NK-92 (cell line): ENCODE data around the gene MAPKAP1.

Source experiments
- DNase-seq: peaks from one replicate; lab custom pipeline; 2025; ENCODE audit not compliant: unreplicated experiment; lab: John Stamatoyannopoulos, UW

The MAPKAP1 gene

DNA sequence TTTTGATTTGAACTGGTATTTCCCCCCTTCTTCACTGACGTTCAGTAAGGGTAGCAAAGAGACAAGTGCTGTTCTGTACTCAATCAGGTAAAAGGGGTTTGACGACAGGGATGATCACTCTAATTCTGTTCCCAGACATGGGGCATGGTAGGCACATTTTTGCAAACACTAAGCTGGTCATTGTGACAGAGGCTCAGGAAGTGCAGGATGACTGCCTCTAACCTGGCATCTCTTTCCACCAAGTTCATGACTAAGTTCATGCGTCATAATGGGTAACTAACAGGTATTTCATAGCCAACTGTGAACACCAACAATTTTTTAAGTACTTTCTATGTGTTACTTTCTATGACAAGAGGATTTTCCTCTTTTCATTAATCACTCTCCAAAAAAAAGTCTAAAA is 166.5 kb downstream of the MAPKAP1 start:
- no peak for DNase-seq

DNA sequence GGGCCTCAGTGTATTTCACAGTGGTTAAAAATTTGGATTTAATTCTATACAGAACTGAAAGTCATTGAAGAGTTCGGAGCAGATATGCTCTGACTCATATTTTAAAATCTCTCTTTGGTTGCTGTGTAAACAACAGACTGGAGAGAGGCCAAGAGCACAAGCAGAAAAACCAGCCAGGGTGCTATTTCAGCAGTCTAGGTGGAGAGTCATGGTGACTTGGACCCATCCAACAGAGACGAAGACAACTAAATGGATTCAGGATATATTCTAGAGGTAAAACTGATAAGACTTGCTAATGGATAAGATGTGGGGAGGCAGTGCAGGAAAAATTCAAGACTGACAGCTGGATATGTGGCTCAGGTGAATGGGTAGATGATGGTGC is 168.9 kb downstream of the MAPKAP1 start:
- DNase-seq = no peak

DNA sequence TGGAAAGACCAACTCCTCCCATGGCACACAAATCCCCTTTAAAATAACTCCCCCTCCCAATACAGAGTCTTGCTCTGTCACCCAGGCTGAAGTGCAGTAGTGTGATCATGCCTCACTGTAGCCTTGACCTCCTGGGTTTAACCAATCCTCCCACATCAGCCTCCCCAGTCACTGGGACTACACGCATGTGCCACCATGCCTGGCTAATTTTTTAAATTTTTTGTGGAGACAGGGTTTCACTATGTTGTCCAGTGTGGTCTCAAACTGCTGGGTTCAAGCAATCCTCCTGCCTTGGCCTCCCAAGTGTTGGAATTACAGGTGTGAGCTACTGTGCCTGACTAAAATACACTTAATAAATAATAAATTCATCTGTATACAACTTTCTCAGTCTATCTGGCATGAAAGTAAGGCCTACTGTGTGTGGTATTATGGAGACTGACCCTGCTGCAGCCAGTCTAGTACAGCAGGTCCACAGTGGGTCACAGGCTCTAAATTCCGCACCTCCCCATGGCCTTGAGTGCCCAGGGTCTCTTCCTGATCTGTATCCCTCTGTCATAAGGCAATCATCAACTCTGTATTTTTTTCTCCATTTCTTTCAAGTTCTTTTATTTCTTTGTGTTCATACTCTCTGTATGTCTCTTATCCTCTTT is 169.4 kb downstream of the MAPKAP1 start:
- DNase-seq = no peak

DNA sequence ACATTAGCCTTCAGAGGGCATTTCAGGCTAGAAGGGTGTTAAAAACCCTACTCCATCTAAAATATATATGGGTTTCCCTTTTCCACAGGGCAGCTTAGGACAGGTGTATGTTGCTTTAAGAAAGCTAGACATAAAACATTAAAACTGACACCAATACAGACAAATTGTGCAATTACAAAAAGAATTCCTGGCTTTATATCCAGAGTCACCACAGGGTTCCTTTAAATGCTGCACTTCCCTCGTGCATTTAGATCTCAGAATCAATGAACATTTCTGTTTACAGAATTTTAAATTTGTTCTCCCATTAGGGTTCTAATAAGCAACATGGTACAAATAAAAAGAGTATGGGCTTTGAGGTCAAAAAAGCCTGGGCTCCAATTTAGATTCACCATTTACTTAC is 170.2 kb downstream of the MAPKAP1 start:
- DNase-seq = no peak

DNA sequence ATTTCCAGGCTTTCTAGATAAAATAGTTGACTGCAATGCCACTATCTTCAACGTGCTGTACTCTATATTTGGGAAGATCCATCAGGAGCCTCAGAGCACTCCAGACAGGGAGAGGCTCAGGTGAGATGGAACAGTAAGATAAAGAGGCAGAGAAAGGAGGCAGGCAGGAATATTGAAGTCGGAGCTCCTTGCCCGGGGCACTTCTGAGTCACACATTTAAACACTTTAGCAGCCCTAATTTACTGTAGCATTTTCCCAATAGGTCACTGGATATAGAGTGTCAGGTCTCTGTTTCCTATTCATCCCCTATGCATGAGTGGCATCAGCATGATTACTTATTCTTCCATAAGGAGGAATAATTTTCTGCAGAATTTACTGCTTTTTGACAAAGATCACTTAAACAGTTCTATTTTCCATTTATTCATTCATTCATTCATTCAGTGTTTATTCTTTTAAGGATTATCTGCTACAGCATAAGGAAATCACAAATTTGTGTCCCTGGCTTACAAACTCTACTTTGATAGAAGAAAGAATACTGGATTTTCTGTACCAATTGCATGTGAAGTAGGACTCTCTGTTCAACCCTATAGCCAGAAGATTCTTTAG is 170.7 kb downstream of the MAPKAP1 start:
- DNase-seq = no peak

DNA sequence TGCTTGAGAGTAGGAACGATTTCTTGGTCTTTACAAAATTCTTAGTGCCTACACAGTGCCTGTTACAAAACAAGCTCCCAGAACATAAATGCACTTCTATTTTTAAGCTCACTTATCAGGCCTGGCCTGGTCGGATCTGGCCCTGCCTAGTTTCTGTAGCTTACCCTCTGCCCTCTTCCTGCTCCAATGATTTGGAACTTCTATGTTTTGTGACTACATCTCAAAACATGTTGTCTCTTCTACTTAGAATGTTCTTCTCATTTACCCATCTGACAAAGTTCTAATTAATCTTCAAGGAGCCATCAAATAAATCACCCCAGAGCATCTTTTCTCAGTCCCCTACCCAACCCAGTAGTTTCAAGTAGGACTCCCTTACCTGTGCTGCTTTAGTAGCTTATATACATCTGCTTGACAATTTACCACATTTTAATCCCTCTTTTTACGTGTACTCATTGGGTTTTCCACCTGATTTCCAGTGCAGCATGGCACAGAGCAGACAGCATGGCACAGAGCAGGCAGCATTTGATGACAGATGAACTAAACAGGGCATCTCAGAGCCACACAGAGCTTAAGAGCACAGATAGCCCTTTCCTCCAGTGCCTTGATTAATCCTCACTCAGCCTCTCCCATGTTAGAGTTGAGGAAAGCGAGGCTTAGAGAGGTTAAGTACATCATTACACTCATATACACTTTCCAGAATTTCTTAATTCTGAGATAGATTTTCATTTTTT is 171.9 kb downstream of the MAPKAP1 start:
- no peak for DNase-seq

DNA sequence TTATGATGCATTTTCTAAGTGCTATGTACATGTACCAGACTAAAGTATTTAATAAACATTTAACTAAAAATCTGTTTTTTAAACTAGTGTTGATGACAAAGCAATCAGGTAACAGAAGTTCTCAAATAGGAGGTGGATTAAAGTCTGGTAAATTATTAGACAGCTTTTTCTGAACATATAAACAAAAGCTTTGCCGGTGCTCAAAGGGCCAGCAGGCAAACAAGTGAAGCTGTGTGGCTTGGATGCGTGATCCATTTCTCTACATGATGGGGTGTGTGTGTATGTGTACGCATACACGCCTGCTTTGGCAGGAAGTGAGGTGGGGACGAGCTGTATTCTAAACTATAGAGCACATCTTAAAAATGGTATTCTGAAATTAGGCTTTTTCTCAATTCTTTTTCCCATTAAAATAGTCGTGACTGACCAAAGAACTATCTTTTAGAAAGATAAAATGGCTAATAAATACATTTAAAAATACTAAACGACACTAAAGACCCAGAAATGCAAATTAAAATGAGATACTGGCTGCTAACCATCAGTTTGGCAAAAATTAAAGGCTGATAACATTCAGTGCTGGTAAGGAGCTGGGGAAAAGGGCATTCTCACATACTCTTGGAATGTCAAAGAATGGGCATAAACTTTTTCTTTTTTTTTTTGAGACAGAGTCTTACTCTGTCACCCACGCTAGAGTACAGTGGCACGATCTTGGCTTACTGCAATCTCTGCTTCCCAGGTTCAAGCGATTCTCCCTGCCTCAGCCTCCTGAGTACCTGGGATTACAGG is 174.0 kb downstream of the MAPKAP1 start:
- DNase-seq = no peak

DNA sequence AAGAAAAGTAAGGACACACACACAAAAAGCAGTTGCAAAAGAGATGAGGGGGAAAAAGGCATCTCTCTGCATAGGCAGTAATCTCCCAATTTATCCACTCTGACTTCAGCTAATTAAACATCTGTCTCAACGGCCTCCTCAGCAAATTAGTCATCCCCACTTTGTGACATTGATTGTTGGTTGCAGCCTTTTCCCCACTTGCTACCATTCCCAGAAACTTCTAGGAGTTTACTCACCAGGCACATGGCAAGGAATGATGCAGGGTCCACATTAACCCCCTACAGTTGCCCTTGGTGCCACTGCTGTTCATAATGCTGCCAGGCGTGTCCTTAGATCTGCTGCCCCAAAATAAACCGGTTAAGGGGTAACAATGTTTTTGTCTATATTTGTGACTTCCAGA is 174.6 kb downstream of the MAPKAP1 start:
- no peak for DNase-seq

DNA sequence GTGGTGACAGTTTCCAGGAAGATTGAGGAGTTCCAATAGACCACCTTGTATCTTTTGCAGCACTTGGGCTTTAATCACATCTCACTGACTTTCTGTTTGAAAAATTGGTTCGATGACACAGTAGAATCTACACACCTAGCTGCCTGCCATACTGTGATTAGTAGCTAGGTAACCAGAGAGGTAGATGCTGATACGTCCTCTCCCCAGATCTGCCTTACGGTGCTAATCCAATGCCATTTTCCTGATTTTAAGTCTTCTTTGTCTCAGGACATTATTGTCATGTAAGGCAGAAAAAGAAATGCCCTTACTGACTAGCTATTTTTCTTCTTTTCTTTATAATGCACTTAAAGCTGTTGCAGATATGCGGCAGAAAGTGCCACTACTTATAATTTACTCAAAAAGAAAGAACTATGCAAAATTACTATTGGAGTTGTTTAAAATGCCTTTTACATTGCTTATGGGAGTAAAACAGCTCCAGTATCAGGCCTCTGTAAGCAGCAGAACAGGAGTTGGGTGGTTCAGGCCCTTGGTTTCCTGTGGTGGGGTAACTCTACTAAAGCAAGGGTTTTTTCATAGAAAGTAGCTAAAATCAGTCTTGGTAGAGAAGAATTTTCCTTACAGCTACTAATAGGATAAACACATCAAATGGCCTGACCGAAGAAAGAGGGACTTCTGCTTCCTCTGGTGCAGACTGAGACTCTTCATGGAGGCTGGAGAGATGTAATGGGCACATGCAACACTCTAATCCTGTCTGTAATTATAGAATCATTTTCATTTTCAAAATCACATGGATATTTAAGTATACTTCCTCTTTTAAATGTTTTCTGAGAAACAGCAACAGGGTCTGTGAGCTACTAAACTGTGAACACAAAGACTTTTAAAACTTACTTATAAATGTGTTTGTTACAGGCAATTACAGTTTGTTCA is 177.2 kb downstream of the MAPKAP1 start:
- DNase-seq = no peak

DNA sequence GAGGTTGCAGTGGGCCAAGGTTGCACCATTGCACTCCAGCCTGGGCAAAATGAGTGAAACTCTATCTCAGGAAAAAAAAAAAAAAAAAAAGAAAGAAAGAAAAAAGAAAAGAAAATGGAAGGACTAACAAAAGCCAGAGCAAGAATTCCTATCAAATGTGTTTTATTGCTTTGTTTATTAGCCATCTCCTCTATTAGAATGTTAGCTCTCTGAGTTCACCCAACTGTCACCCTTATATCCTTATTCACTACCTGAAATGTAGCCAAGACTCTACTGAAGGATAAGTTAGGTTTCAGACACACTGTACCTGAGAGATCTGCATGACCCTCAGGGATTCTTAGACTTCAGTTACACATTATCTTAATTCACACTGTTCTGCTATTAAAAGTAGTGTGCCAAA is 177.9 kb downstream of the MAPKAP1 start:
- no peak for DNase-seq

DNA sequence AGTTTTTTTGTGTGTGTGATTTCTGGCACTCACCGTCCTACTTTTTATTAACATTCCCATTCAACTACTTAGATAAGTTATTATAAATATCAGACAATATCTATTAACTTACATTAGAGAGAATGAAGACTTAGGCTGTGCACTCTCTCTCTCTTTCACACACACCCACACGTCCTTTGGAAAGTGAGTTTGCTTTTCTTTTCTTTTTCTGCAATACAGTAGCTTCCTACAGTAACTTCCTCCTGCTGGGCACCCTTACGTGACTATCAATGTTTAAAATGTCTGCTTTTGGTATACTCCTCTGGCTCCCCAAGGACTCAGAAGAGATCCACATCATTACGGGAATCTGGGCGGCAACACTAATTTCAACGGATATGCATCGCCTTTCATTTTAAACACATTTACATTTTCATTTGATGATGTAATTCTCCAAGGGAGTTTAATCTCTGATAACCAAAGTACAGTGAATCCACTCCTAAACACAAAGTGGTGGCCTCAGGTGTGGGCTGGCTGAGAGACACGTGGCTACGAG is 179.5 kb downstream of the MAPKAP1 start:
- no peak for DNase-seq

DNA sequence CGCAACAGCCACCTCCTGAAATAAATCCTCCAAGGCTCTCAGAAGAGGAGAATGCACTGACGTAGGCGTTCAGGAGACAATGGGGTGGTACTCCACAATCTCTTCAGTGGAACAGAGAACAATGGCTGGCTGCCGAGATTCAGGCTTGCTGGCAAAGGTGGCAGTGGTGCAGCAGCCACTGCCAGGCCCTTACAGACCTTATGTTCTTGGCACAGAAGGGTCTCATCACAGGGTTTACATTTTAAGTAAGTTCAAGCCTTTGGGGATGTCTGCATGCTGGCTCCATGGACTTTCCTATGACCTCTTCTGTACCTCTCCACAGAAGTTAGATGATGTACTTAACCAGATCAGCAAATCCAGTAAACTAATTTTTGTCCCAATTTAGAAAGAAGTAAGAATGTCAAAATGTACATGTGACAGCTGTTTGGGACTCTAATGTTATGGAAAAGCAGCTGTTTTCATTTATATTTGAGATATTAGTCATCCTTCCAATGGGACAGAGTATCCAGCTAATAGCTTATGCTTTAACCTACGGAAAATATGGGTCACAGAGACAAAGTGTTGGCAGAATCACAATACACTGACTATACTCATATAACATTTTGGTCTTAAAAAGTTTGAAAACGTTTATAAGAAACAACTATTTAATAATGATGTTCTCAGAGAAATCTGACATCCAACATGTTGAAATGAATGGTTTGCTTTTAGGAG is 180.9 kb downstream of the MAPKAP1 start:
- DNase-seq = no peak

DNA sequence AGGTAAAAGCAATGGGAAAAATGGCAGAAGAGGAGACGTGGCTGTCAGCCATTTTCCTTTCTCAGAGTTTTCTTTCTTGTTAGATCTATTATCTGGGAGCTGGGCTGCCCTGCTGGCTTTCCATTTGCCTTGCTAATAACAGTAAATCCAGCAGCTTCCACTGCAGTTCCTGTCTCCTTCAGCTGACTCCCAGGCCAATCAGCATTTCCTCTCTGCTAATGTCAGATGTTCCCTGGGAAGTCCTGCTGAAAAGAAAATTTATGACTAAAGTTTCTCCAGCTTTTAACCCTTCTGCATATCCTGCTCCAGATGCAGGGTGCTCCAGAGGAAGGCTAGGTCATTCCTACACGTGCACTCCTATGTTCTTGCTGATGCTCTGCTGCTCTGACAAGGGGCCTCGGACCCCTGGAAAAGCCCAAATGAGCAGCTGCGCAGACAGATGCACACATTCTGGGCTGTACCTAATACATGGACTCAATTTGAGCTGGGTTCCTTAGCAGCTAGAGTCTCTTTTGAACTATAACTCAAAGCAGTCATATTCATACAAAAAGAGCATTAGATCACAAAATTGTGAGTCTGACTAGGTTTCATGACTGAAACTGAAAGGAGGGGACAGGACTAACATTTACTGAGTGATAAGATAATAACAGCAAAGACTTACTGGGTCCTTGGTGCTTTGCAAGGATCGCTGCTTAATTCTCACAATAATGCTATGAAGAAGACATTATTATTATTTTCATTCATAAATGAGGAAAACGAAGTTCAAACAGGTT is 182.2 kb downstream of the MAPKAP1 start:
- DNase-seq = no peak

DNA sequence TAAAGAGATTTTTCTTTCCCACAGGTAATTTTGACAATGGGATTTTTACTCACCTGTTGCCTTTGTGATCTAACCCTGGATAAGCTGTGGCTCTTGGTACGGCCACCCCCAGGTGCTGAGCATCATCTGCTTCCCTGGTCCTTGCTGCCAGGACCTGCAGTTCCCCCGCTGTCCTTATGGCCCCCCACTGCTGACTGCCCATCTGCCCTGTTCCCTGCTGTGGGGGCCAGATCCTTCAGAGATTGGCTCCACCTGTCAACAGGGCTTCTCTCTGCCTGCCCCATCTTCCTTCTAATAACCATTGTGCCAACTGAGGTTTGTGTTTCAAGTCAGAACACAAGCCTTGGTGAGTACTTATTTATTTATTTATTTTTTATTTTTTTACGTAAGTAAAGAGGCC is 183.3 kb downstream of the MAPKAP1 start:
- DNase-seq = no peak

DNA sequence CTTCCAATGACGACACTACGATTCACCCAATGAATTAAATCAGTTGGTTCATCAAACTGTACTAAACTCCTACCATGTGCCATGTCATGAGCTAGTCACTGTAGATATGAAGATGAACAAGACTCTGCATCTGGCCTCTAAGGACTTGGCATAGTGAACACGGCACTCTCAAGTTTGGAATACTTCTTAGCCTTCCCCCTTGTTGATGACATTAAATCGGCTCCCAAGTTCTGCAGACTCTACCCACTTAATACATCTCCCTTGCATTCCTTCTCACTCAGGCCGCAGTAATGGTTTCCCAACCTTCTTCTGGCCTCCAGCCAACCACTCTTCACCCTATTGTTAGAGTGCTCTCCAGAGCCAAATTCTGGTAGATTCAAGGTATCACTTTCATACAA is 184.7 kb downstream of the MAPKAP1 start:
- DNase-seq = no peak

DNA sequence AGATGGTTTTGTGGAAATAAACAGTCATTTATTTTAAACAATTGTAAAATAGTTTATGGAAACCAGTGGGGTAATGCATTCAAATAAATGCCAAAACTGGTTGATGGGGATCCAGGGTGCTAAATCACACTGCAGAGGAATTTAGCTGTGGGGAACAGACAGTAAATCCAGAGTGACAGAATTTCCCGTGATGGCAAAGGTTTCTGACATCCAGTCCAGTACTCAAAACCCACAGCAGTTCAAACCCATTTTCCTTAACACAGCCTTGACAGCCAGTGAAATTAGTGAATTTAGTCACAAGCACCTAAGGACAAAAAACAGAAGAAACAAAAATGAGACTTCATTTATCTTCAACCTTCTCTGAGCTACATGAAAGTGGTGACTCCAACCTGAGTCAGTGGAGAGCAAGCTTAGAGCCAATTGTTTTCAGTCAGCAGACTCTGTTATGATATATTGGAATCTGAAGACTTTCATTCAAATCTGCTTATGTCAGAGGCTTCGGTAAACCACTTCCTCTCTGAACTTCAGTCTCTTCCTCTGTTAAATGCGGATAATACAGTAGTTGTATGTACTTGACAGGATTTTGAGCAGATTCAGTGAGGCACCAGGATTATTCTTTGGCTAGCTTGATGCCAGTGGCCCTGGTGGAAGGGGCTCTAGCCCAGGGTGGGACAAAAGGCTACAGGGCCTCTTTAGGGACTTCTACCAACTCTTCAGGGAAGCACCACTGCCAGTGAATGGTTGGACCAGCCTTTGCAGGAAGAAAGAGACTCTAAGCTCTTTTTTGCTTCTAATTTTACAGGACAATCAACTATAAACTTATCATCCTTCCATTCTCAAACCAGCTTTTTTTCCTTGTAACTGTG is 185.3 kb downstream of the MAPKAP1 start:
- no peak for DNase-seq

DNA sequence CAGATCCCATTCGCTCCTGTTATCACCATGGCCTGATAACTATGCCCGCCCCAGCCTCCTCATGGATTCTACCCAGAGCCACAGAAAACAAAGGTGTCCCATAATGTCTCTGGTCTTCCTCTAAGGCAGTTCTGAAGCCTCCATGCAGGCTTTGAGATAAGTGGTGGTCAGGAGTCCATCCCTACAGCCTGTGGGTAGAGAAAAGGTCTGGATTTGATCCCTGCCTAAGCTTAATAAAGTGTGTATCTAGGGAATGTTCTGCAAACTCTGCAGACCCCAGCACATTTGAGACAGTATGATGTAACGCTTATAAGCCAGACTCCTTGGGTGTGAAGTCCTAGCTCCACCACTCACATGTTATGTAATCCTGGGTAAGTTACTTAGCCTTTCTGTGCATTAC is 187.3 kb downstream of the MAPKAP1 start:
- DNase-seq = no peak

DNA sequence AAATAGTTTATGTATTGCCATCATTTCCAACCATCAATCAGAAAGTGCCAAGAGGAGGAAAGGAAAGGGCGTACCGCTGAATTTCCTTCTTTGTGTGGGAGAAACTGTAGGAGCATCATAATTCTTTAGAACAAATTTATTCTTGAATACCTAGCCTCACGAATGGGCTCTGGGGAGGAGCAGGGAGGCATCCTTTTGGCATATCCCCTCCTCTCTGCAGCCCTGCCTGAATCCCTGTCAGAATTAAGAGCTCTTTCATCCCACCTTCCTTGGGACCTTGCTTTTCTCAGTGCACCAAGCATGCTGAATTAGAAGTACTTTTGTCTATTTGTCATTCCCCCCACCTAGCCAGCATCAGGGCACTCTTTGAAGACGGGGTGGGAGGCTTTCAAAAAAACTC is 189.4 kb downstream of the MAPKAP1 start:
- DNase-seq = no peak
